CD4-positive, alpha-beta T cell (primary cell): ENCODE measurements around the gene GLOD4. TPM values are rescaled to one million over a fixed set of nuclear protein-coding genes. Genes with fewer than 3 reads are reported as not detected.

Experiments used
- ATAC-seq: fragments of 200-7000 bp; cut with Tn5 transposase; one replicate; pipeline ENCODE4 v1.10.0; 2022; ENCODE audit warnings: mild to moderate bottlenecking; ENCODE audit not compliant: poor library complexity
- CTCF ChIA-PET: fragments of 350-600 bp; sonication (Branson Sonifier 250); formaldehyde crosslinking; loops from one replicate; lab custom pipeline; 2021; ENCODE audit warnings: antibody characterized with exemption, inconsistent platforms; lab: Charles Lee
- POLR2A ChIA-PET: fragments of 350-600 bp; sonication (Branson Sonifier 250); formaldehyde crosslinking; loops from one replicate; lab custom pipeline; 2021; ENCODE audit warnings: antibody characterized with exemption, inconsistent platforms; lab: Charles Lee
- DNase-seq, 14 experiments: peaks; one replicate each; pipeline ENCODE4 v3.0.0-alpha.2; 2013 to 2020; ENCODE audit warnings: mixed read lengths in 2 of 14
- H3K27ac ChIP-seq, 2 donors: one replicate each; pipeline versions ENCODE4 v1.5.1 to v1.7.0; 2013; ENCODE audit warnings: low read length in 2 of 2, low read depth in 1 of 2, mild to moderate bottlenecking in 1 of 2
- H3K27me3 ChIP-seq, 2 experiments: 1 replicate in 1 of 2; 2 replicates in 1 of 2; pipeline versions ENCODE4 v1.6.1 to v1.7.0; 2013; ENCODE audit warnings: low read length in 2 of 2, control low read depth in 1 of 2, mild to moderate bottlenecking in 1 of 2, moderate library complexity in 1 of 2; ENCODE audit not compliant: insufficient read depth in 2 of 2, control insufficient read depth in 1 of 2
- H3K36me3 ChIP-seq: one replicate; pipeline ENCODE4 v1.6.1; 2013; ENCODE audit warnings: low read length, control low read depth; ENCODE audit not compliant: insufficient read depth
- H3K4me1 ChIP-seq: one replicate; pipeline ENCODE4 v1.6.1; 2013; ENCODE audit warnings: low read length, control low read depth; ENCODE audit not compliant: insufficient read depth
- H3K4me3 ChIP-seq: one replicate; pipeline ENCODE4 v1.5.1; 2013; ENCODE audit warnings: mild to moderate bottlenecking, low read length, moderate library complexity
- H3K9me3 ChIP-seq, 2 experiments: 1 replicate in 1 of 2; 2 replicates in 1 of 2; pipeline versions ENCODE4 v1.6.1 to v1.7.0; 2013; ENCODE audit warnings: low read length in 2 of 2, mild to moderate bottlenecking in 2 of 2, control low read depth in 1 of 2, moderate library complexity in 1 of 2; ENCODE audit not compliant: control insufficient read depth in 1 of 2, insufficient read depth in 1 of 2
- H3K27ac Mint-ChIP-seq: one replicate; pipeline ENCODE4 v1.8.0; 2020; ENCODE audit warnings: mixed read lengths
- H3K27me3 Mint-ChIP-seq: one replicate; pipeline ENCODE4 v1.8.0; 2021; ENCODE audit warnings: mixed read lengths
- H3K36me3 Mint-ChIP-seq: one replicate; pipeline ENCODE4 v1.8.0; 2021; ENCODE audit warnings: low read depth, mixed read lengths
- H3K4me1 Mint-ChIP-seq: one replicate; pipeline ENCODE4 v1.8.0; 2021; ENCODE audit warnings: low read depth, mixed read lengths
- H3K4me3 Mint-ChIP-seq: one replicate; pipeline ENCODE4 v1.8.0; 2020; ENCODE audit warnings: mild to moderate bottlenecking, mixed read lengths
- H3K9me3 Mint-ChIP-seq: one replicate; pipeline ENCODE4 v1.8.0; 2020; ENCODE audit warnings: mixed read lengths
- intact Hi-C, 2 experiments: fragments of 100-400 bp; cut with DNase I in 1 of 2; cut with micrococcal nuclease in 1 of 2; formaldehyde crosslinking; loops; one replicate each; pipeline versions ENCODE4 v1.15.1 to v1.9.0; 2023 to 2025; cut with DNase I, micrococcal nuclease
- total RNA-seq, 174 experiments: library from RNA in 2 of 174; stranded (reverse) in 2 of 174; gene quantifications; one replicate each; pipeline ENCODE4 v1.2.3 and lab custom pipeline; 2021 to 2026
- TF ChIP-seq, protein P1 (sequence below): fragments of 200-600 bp; IDR thresholded peaks from one replicate; pipeline ENCODE4 v1.8.0; 2022; ENCODE audit warnings: antibody characterized with exemption, mild to moderate bottlenecking

Gene GLOD4
- total RNA-seq, 2 experiments from 2014 or later, result 88.0 to 89.3 TPM

DNA sequence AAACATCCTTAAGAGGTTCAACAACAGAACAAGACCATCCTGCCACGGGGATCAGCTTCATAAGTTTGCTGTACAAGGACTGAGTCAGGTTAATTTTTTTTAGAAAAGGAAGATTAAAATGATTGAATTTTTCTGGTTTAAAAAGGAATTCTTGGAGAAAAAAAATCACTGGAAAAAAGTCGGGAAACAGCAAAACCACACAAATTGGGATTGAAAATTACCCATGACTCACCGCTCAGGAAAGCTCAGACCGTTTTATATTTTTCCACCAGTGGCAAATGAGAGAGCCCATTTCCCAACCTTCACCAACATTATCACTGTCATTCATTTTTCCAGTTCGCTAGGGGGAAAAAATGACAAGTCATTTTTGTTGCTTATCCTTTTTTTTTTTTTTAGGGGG is 46.7 kb upstream of the GLOD4 start:
- no peaks in the 10 kb centered on the region for H3K36me3 Mint-ChIP-seq
- ChIA-PET POLR2A (no interaction called here), CTCF (no interaction called here)
- no peak overlapping the region for H3K27ac ChIP-seq
- H3K36me3 ChIP-seq, result no peaks in the 10 kb centered on the region
- intact Hi-C loops, result no loop called here
- H3K4me1 Mint-ChIP-seq, result no peaks in the 10 kb centered on the region
- no peak overlapping the region for H3K4me3 ChIP-seq
- ATAC-seq (no peak), DNase-seq (no peak)
- H3K9me3 ChIP-seq, result peaks cover 0 to 11% of the 10 kb centered on the region in 2 experiments
- H3K4me3 Mint-ChIP-seq, result no peak overlapping the region
- no peaks in the 10 kb centered on the region for H3K4me1 ChIP-seq
- TF ChIP-seq, protein P1, sequence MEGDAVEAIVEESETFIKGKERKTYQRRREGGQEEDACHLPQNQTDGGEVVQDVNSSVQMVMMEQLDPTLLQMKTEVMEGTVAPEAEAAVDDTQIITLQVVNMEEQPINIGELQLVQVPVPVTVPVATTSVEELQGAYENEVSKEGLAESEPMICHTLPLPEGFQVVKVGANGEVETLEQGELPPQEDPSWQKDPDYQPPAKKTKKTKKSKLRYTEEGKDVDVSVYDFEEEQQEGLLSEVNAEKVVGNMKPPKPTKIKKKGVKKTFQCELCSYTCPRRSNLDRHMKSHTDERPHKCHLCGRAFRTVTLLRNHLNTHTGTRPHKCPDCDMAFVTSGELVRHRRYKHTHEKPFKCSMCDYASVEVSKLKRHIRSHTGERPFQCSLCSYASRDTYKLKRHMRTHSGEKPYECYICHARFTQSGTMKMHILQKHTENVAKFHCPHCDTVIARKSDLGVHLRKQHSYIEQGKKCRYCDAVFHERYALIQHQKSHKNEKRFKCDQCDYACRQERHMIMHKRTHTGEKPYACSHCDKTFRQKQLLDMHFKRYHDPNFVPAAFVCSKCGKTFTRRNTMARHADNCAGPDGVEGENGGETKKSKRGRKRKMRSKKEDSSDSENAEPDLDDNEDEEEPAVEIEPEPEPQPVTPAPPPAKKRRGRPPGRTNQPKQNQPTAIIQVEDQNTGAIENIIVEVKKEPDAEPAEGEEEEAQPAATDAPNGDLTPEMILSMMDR, result no peak
- no peaks in the 10 kb centered on the region for H3K27me3 ChIP-seq
- H3K27ac Mint-ChIP-seq, result no peak overlapping the region
- H3K27me3 Mint-ChIP-seq, result peaks cover 3% of the 10 kb centered on the region
- H3K9me3 Mint-ChIP-seq, result no peaks in the 10 kb centered on the region

DNA sequence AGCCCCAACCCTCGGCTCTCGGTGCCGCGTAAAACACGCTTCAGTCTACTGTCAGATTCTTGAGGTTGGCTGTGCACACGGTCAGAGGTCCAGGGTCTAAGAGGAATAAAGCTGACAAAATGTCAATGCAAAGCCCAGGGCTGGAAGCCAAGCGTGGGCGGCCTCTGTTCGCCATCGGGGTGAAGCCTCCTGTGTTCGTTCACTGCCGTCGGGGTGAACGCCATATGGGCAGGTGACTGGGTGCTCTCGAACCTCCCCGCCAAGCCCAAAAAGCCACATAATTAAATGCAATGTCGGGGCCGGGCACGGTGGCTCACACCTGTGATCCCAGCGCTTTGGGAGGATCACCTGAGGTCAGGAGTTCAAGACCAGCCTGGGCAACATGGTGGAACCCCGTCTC is 44.7 kb upstream of the GLOD4 start:
- H3K36me3 ChIP-seq, result no peaks in the 10 kb centered on the region
- ChIA-PET POLR2A (no interaction called here), CTCF (no interaction called here)
- Mint-ChIP-seq H3K4me3 (no peak overlapping the region), H3K27ac (no peak overlapping the region), H3K4me1 (no peaks in the 10 kb centered on the region), H3K36me3 (no peaks in the 10 kb centered on the region), H3K9me3 (no peaks in the 10 kb centered on the region), H3K27me3 (peaks cover 3% of the 10 kb centered on the region)
- H3K4me1 ChIP-seq, result no peaks in the 10 kb centered on the region
- H3K27ac ChIP-seq, result no peak overlapping the region
- H3K4me3 ChIP-seq, result no peak overlapping the region
- intact Hi-C loops, result no loop called here
- TF ChIP-seq, protein P1, result no peak
- no peak for ATAC-seq
- H3K27me3 ChIP-seq, result no peaks in the 10 kb centered on the region
- H3K9me3 ChIP-seq, result peaks cover 0 to 5% of the 10 kb centered on the region in 2 experiments
- DNase-seq, result no peak

DNA sequence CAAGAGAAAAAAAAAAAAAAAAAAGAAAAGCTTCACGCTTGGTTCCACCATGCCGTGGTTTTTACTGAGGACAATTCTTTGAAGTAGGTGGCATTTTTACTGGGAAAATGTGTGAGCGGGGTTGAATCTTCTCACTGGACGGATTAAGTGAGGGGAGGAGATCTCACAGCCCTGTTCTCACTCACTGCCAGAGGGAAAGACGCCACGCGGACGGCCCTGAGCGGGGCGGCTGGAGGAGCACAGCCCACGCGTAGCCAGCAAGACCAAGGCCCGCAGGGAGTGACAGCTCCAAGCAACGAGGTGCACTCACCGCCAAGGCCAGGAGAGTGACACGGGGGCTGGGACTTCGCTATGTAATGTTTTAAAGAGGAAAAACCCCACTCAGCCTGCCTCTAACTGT is 43.1 kb upstream of the GLOD4 start:
- no peak overlapping the region for H3K27ac ChIP-seq
- no peak overlapping the region for H3K27ac Mint-ChIP-seq
- H3K27me3 ChIP-seq, result no peaks in the 10 kb centered on the region
- DNase-seq (no peak), ATAC-seq (no peak)
- no peak overlapping the region for H3K4me3 ChIP-seq
- H3K36me3 Mint-ChIP-seq, result no peaks in the 10 kb centered on the region
- H3K9me3 ChIP-seq, result no peaks in the 10 kb centered on the region
- TF ChIP-seq, protein P1, result no peak
- no peaks in the 10 kb centered on the region for H3K27me3 Mint-ChIP-seq
- H3K4me3 Mint-ChIP-seq, result no peak overlapping the region
- intact Hi-C loops, result no loop called here
- no peaks in the 10 kb centered on the region for H3K4me1 ChIP-seq
- no peaks in the 10 kb centered on the region for H3K4me1 Mint-ChIP-seq
- ChIA-PET POLR2A (no interaction called here), CTCF (no interaction called here)
- no peaks in the 10 kb centered on the region for H3K36me3 ChIP-seq
- H3K9me3 Mint-ChIP-seq, result no peaks in the 10 kb centered on the region
